Ishikawa (cell line): ENCODE results near the gene GALNT7.

ENCODE experiments used
- CEBPB ChIP-seq: IDR thresholded peaks from 2 replicates; pipeline ENCODE4 v1.6.1; 2012
- CREB1 ChIP-seq: IDR thresholded peaks from 2 replicates; pipeline ENCODE4 v1.6.1; 2012; ENCODE audit warnings: low read depth
- EGR1 ChIP-seq: IDR thresholded peaks from 2 replicates; pipeline ENCODE4 v1.6.1; 2012
- EP300 ChIP-seq: IDR thresholded peaks from 2 replicates; pipeline ENCODE4 v1.6.1; 2012; ENCODE audit warnings: borderline replicate concordance
- FOXM1 ChIP-seq: IDR thresholded peaks from 2 replicates; pipeline ENCODE4 v1.6.1; 2012; ENCODE audit warnings: low read depth, borderline replicate concordance
- NFIC ChIP-seq: IDR thresholded peaks from 2 replicates; pipeline ENCODE4 v1.6.1; 2012
- RAD21 ChIP-seq: IDR thresholded peaks from 2 replicates; pipeline ENCODE4 v1.6.1; 2012; ENCODE audit warnings: low read depth
- TAF1 ChIP-seq: IDR thresholded peaks from 2 replicates; pipeline ENCODE4 v1.6.1; 2012; ENCODE audit warnings: low read depth, mild to moderate bottlenecking
- TCF12 ChIP-seq: IDR thresholded peaks from 2 replicates; pipeline ENCODE4 v1.6.1; 2012; ENCODE audit warnings: low read depth
- TEAD4 ChIP-seq: IDR thresholded peaks from 2 replicates; pipeline ENCODE4 v1.6.1; 2012
- YY1 ChIP-seq: IDR thresholded peaks from 2 replicates; pipeline ENCODE4 v1.6.1; 2012; ENCODE audit warnings: low read depth
- ZBTB7A ChIP-seq: IDR thresholded peaks from 2 replicates; pipeline ENCODE4 v1.6.1; 2012; ENCODE audit warnings: low read depth
- TF ChIP-seq, protein P1 (sequence below): IDR thresholded peaks from 2 replicates; pipeline ENCODE4 v1.6.1; 2012
- TF ChIP-seq, protein P2 (sequence below): IDR thresholded peaks from 2 replicates; pipeline ENCODE4 v1.6.1; 2012; ENCODE audit warnings: low read depth, mild to moderate bottlenecking
- TF ChIP-seq, protein P3 (sequence below): IDR thresholded peaks from 2 replicates; pipeline ENCODE4 v1.6.1; 2012

The GALNT7 gene

DNA sequence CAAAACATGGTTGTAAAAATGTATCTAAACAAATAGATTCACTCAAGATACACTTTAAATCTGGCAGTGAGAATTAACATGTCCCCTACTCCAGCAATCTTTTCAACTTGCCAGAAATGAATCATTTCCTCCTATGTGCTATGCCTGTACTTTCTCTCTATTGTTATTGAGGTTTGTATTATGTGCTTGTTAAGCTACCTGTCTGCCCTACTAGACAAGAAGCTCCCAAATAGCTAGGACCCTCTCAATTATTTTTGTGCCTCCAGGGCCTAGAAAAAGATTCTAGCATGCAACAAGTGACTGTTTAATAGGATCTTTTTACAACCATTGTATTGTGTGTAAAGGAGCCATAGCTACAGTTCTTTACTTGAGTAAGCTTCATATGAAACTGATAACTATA is 198.7 kb downstream of the GALNT7 start:
- TF ChIP-seq, protein P1, sequence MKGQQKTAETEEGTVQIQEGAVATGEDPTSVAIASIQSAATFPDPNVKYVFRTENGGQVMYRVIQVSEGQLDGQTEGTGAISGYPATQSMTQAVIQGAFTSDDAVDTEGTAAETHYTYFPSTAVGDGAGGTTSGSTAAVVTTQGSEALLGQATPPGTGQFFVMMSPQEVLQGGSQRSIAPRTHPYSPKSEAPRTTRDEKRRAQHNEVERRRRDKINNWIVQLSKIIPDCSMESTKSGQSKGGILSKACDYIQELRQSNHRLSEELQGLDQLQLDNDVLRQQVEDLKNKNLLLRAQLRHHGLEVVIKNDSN, result no peak
- TF ChIP-seq TAF1 (no peak), CEBPB (no peak), EGR1 (no peak), TCF12 (no peak)

DNA sequence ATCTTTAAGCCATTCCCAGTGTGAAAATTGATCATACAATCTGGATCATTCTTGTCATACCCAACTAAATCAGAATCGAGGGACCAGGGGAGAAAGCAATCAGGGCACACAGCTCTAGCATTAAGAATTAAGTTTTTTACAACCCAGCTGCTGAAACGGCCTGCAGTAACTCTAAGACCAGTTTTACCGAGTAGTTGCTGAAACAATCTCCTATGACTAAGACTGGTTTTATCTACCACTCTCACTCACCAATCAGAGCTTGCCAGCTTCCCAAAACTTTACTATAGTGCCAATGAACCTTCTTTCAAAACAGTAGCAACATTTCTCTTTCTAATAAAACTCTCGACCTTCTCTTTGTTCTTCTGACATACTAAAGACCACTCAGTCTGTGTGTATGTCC is 199.3 kb downstream of the GALNT7 start:
- TF ChIP-seq ZBTB7A (no peak), EP300 (no peak), NFIC (no peak), TAF1 (no peak), CREB1 (no peak), RAD21 (no peak), YY1 (no peak), CEBPB (no peak), EGR1 (no peak), TEAD4 (no peak), TCF12 (no peak), FOXM1 (no peak)
- TF ChIP-seq, protein P2, sequence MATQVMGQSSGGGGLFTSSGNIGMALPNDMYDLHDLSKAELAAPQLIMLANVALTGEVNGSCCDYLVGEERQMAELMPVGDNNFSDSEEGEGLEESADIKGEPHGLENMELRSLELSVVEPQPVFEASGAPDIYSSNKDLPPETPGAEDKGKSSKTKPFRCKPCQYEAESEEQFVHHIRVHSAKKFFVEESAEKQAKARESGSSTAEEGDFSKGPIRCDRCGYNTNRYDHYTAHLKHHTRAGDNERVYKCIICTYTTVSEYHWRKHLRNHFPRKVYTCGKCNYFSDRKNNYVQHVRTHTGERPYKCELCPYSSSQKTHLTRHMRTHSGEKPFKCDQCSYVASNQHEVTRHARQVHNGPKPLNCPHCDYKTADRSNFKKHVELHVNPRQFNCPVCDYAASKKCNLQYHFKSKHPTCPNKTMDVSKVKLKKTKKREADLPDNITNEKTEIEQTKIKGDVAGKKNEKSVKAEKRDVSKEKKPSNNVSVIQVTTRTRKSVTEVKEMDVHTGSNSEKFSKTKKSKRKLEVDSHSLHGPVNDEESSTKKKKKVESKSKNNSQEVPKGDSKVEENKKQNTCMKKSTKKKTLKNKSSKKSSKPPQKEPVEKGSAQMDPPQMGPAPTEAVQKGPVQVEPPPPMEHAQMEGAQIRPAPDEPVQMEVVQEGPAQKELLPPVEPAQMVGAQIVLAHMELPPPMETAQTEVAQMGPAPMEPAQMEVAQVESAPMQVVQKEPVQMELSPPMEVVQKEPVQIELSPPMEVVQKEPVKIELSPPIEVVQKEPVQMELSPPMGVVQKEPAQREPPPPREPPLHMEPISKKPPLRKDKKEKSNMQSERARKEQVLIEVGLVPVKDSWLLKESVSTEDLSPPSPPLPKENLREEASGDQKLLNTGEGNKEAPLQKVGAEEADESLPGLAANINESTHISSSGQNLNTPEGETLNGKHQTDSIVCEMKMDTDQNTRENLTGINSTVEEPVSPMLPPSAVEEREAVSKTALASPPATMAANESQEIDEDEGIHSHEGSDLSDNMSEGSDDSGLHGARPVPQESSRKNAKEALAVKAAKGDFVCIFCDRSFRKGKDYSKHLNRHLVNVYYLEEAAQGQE, result no peak
- TF ChIP-seq, protein P3, sequence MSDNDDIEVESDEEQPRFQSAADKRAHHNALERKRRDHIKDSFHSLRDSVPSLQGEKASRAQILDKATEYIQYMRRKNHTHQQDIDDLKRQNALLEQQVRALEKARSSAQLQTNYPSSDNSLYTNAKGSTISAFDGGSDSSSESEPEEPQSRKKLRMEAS, result no peak
- TF ChIP-seq, protein P1, result no peak

DNA sequence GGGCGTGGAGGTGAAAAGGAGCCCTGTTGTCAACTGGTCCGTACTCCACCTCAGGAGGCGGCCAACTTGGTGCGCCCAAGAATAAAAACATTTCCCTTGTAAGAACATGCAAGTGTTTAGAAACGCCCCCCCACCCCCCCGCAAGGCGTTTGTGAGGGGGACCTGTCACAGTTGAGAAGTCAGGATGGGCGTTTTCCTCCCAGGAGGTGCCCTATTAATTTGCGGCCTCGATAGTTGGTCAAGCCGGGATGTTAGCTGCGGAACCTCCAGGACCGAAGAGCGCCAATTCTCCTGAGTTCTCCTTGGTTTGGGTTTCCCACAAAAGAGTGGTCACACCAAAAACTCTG is 201.5 kb downstream of the GALNT7 start:
- TF ChIP-seq EP300 (no peak), TAF1 (no peak), FOXM1 (no peak), CEBPB (no peak)
- TF ChIP-seq, protein P1, result no peak
- TF ChIP-seq, protein P2, result no peak

DNA sequence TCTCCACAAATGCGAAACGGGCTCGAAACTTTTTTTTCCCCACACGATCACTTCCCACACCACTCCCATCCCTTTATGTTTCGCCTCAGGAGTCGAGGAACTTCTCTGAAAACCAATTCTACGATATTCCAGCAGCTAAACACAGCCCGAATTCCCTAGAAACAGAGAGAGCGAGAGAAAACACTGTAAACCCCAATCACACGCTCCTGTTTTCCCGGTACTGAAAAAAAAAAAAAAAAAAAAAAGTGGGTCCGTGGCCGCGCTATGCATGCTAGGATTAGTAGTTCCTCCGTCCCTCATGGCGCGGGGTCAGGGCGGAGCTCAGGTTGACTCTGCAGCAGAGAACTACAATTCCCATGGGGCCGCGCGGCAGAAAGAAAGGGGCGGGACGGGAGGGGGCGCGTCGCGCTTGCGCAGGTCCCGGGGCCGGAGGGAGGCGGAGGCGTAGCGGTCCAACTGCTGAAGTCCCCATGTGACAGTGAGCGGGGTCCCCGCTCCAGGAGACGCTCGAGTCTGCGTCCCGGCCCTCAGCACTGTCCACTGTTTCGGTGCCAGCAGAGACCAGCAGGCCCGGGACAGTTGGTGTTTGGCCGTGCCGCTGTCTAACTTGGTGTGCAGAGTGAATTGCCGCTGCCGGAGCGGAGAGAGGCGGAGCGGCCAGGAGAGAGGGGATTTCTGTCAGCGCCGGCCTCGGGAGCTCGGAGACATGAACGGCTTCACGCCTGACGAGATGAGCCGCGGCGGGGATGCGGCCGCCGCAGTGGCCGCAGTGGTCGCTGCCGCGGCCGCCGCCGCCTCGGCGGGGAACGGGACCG is 202.1 kb downstream of the GALNT7 start, which contains the start of gene SAP30:
SAP30 (plus strand) TSS at position 478 of the 815 bp plus-strand sequence; CDS start at position 707, 229 bp downstream.
- peak; percentile 64 for TF ChIP-seq ZBTB7A
- no peak for TF ChIP-seq TEAD4
- TF ChIP-seq, protein P3, result peak; percentile 66
- peak; percentile 81 for TF ChIP-seq YY1
- 0 out of 2 replicates have a peak, but pooled peaks have one; percentile 14 for TF ChIP-seq NFIC
- TF ChIP-seq, protein P2, result peak; percentile 58
- TF ChIP-seq EP300, result no peak
- TF ChIP-seq CEBPB, result no peak
- peak; percentile 49 for TF ChIP-seq TAF1
- no peak for TF ChIP-seq TCF12
- TF ChIP-seq, protein P1, result peak; percentile 82
- TF ChIP-seq EGR1, result peak; percentile 66
